Common myeloid progenitor, CD34-positive (primary cell): ENCODE data around the gene LYRM4.

Source experiments
- CTCF ChIA-PET: fragments of 350-600 bp; sonication (Branson Sonifier 250); formaldehyde crosslinking; loops from one replicate; lab custom pipeline; 2021; ENCODE audit warnings: antibody characterized with exemption; lab: Charles Lee
- POLR2A ChIA-PET: fragments of 350-600 bp; sonication (Branson Sonifier 250); formaldehyde crosslinking; loops from one replicate; lab custom pipeline; 2021; ENCODE audit warnings: antibody characterized with exemption; lab: Charles Lee
- DNase-seq, 3 donors: peaks; one replicate each; pipeline versions ENCODE4 v3.0.0 to v3.0.0-alpha.2; 2013
- H3K27ac ChIP-seq, 2 experiments: 1 replicate in 1 of 2; 2 replicates in 1 of 2; pipeline ENCODE4 v1.7.0; 2013; ENCODE audit warnings: inconsistent platforms in 2 of 2, low read length in 2 of 2, mild to moderate bottlenecking in 2 of 2, low read depth in 1 of 2, moderate library complexity in 1 of 2; ENCODE audit not compliant: severe bottlenecking in 2 of 2, insufficient read depth in 1 of 2, poor library complexity in 1 of 2
- H3K27me3 ChIP-seq, 5 experiments: replicated peaks in 2 of 5; 1 replicate in 3 of 5; 2 replicates in 2 of 5; pipeline versions ENCODE4 v1.6.1 to v1.7.0; 2013; ENCODE audit warnings: low read length in 4 of 5, mild to moderate bottlenecking in 2 of 5, moderate library complexity in 2 of 5, inconsistent platforms in 1 of 5; ENCODE audit not compliant: insufficient read depth in 5 of 5, control insufficient read depth in 4 of 5
- H3K36me3 ChIP-seq, 4 experiments: 1 replicate in 2 of 4; 2 replicates in 2 of 4; pipeline versions ENCODE4 v1.6.1 to v1.7.0; 2013; ENCODE audit warnings: low read length in 3 of 4, control low read depth in 1 of 4, mild to moderate bottlenecking in 1 of 4; ENCODE audit not compliant: control insufficient read depth in 4 of 4, insufficient read depth in 4 of 4
- H3K4me1 ChIP-seq, 4 experiments: 1 replicate in 3 of 4; 2 replicates in 1 of 4; pipeline versions ENCODE4 v1.6.1 to v1.7.1; 2013; ENCODE audit warnings: low read length in 3 of 4, mild to moderate bottlenecking in 3 of 4, control low read depth in 1 of 4, inconsistent platforms in 1 of 4, moderate library complexity in 1 of 4; ENCODE audit not compliant: control insufficient read depth in 4 of 4, insufficient read depth in 4 of 4; ENCODE audit errors: control extremely low read depth in 1 of 4
- H3K4me3 ChIP-seq, 7 experiments: 1 replicate in 4 of 7; 2 replicates in 3 of 7; pipeline versions ENCODE4 v1.5.1 to v1.7.0; 2013; ENCODE audit warnings: mild to moderate bottlenecking in 7 of 7, low read length in 6 of 7, moderate library complexity in 6 of 7, inconsistent platforms in 2 of 7, low read depth in 2 of 7, control low read depth in 1 of 7; ENCODE audit not compliant: insufficient read depth in 4 of 7, control insufficient read depth in 1 of 7; ENCODE audit errors: extremely low read depth in 1 of 7
- H3K9me3 ChIP-seq, 5 experiments: 1 replicate in 4 of 5; 2 replicates in 1 of 5; pipeline versions ENCODE4 v1.6.1 to v1.7.1; 2013; ENCODE audit warnings: low read length in 4 of 5, mild to moderate bottlenecking in 2 of 5, inconsistent platforms in 1 of 5, low read depth in 1 of 5, moderate library complexity in 1 of 5; ENCODE audit not compliant: control insufficient read depth in 4 of 5, insufficient read depth in 2 of 5; ENCODE audit errors: control extremely low read depth in 1 of 5
- WGBS: methylation state at CpG from one replicate; pipeline ENCODE4 v1.1.5; 2013; ENCODE audit not compliant: insufficient coverage; 5-methylcytosine and 5-hydroxymethylcytosine counted together

The LYRM4 gene

DNA sequence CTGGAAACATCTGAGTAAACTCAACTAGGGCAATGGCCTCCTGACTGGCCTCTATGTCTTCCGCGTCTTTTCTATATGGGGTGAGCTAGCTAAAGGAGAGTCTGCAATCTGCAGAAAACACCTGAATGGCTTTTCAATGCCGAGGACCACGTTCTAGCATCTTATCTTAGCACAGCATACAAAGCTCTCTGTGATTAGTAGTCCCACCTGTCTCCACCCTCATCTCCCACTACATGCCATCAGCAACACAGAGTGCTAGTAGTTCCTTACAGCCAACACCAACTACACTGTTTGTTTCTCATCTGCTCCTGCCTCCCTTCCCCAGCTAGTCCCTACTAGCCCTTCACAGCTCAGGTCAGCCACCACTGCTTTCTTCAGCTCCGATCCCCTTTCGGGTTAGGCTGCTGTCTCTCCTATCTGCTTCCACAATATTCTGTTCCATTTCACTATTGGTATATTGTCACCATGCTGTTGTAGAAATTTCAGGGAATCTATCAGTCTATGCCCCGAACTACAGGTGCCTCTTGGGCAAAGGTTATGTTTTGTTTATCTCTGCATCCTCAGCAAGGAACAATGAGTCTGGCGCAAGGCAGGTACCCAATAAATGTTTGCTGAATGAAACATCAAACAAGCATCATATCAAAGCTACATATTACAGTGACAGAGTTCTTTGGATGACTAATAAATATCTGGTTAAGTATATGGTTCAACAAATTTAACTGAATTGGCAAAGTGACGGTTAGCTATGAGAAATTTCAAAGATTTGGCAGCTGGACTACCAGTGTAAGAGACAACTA, 12.2 kb downstream of the LYRM4 start:
- ChIA-PET POLR2A (no interaction called here), CTCF (interaction anchor here (1.0 to 1.6 kb wide), 3 partner anchors 8 to 33 kb away, joined by 3 to 4 read pairs (median 4); no protein-coding TSS in a partner anchor)

DNA sequence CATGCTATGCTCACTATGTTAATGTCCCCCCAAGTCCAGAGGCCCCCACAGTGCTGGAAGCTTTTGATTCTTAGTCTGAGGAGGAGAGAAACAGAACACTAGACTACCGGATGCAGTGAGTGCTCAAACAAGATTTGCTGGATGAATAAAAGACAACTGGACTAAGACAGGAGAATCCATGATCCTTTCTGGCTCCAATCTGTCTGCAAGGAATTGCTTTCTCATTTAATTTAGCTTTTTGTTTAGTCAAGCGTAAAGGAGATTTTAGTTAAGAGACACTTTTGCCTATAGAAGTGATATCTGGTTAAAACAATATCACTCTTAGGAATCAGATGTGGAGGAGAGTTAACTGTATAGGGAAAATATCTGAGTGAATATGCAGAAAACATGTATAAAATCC, 13.5 kb downstream of the LYRM4 start:
- ChIA-PET CTCF (no interaction called here), POLR2A (no interaction called here)
- no peak for DNase-seq
- no peaks in the 10 kb centered on the region for H3K4me1 ChIP-seq
- H3K36me3 ChIP-seq: peaks cover 0 to 23% (median 5%) of the 10 kb centered on the region in 4 experiments
- no peak overlapping the region for H3K4me3 ChIP-seq
- WGBS: 100% methylated on average over 2 of the region's 2 CpGs
- H3K27ac ChIP-seq: no peak overlapping the region
- H3K9me3 ChIP-seq: peaks cover 0 to 5% (median 0%) of the 10 kb centered on the region in 5 experiments
- H3K27me3 ChIP-seq: no peaks in the 10 kb centered on the region

More for the DNA sequence above, 12.2 kb downstream of the LYRM4 start:
- Histone ChIP-seq H3K4me1 (no peaks in the 10 kb centered on the region), H3K9me3 (peaks cover 0 to 5% (median 0%) of the 10 kb centered on the region in 5 experiments), H3K27ac (no peak overlapping the region), H3K4me3 (no peak overlapping the region), H3K36me3 (peaks cover 0 to 31% (median 6%) of the 10 kb centered on the region in 4 experiments), H3K27me3 (no peaks in the 10 kb centered on the region)
- DNase-seq: no peak
- 88% methylated on average over 6 of the region's 9 CpGs for WGBS

DNA sequence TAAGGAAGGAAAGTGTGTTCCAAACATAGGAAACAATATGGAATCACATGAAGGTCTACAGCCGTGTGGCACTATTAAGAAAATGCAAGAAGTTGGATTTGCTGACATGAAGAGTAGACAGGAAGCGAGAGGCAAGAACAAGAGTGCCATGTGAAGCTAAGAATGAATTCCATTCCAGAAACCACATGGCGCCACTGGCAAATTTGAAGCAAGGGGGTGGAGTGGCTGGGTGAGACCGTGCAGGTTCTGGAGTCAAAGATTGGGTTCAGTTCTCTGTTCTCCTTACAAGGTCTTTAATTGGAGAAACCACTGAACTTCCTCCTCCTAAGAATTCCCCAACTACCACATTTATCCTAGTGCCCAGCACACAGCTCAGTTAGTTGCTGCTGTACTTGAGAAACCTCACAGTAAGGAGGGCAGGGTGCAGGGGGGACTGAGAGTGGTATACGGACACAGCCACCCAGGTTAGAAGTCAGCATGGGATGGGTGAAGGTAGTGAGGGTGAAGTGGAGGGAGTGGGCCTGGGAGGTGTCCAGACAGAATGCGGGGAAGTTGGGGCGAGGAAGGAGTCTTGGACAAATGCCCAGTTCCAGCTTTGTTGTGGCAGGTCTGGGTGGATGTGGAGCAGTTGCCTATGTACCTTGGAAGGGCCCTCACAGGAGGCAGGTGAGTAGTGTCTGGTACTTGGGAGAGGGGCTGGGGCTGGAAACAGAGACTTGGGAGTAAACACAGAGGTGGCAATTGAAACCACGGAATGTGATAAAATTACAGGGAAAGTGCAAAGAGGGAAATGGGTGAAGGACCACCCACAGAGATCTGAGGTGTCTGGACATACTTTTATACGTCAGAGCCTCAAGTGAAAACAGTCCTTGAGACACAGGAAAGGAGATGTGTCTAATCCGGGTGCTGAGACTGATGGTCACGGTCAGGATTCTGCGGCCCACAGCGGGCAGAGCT, 14.3 kb downstream of the LYRM4 start:
- no peak overlapping the region for H3K4me3 ChIP-seq
- peaks cover 0 to 21% (median 3%) of the 10 kb centered on the region in 4 experiments for H3K36me3 ChIP-seq
- POLR2A ChIA-PET: interaction anchor here (0.7 kb wide), 1 partner anchor 52 kb away, joined by 4 read pairs; no protein-coding TSS in a partner anchor
- CTCF ChIA-PET: no interaction called here
- DNase-seq: no peak
- no peaks in the 10 kb centered on the region for H3K4me1 ChIP-seq
- H3K9me3 ChIP-seq: peaks cover 0 to 3% (median 0%) of the 10 kb centered on the region in 5 experiments
- H3K27me3 ChIP-seq: no peaks in the 10 kb centered on the region
- 94% methylated on average over 13 of the region's 13 CpGs for WGBS
- no peak overlapping the region for H3K27ac ChIP-seq

DNA sequence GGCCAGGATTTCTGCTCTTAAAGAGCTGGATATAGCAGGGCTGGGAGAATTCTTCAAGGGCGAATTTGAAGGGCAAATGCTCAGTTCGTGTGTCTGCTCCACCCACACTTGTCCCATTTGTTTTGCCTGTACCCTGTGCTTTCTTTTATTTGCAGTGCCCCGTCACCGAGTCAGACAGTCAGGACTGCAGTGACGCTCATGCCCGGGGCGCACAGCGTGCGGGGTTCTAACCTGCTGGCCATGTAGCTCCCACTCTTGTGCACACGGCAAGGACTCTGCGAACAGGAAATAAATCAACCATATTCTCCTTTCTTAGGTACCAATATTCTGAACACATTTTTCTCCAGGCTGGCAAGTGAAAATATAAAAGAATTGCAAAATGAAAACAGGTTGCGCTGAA, 17.7 kb downstream of the LYRM4 start:
- CTCF ChIA-PET: no interaction called here
- peaks cover 2 to 19% (median 5%) of the 10 kb centered on the region in 4 experiments for H3K36me3 ChIP-seq
- no peaks in the 10 kb centered on the region for H3K9me3 ChIP-seq
- no peaks in the 10 kb centered on the region for H3K27me3 ChIP-seq
- H3K27ac ChIP-seq: no peak overlapping the region
- no peak for DNase-seq
- WGBS: 94% methylated on average over 8 of the region's 12 CpGs
- POLR2A ChIA-PET: no interaction called here
- no peaks in the 10 kb centered on the region for H3K4me1 ChIP-seq
- H3K4me3 ChIP-seq: no peak overlapping the region

DNA sequence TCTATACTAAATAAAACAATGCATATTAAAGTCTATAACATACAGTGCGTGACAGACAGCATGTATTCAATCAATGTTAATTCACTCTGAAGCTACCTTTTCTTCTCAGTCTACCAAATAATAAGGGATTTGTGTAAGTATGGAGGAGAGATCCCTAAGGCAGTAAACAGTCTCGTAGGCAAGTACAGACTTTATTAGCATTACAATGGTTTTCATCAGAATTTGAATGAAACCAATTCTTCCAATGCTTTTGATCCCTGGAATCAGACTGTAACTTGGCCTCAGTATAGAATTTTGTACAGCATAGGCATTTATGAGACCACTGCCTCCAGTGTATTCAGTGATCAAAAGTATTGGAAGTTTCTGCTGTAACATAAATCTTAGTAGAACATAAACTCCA, 19.5 kb downstream of the LYRM4 start:
- Histone ChIP-seq H3K27me3 (no peaks in the 10 kb centered on the region), H3K4me3 (no peak overlapping the region), H3K4me1 (no peaks in the 10 kb centered on the region), H3K27ac (no peak overlapping the region), H3K36me3 (peaks cover 2 to 18% (median 6%) of the 10 kb centered on the region in 4 experiments), H3K9me3 (no peaks in the 10 kb centered on the region)
- WGBS: no CpG with 5 or more reads among the region's 2 CpGs
- DNase-seq: no peak
- ChIA-PET POLR2A (no interaction called here), CTCF (interaction anchor here (0.7 kb wide), 1 partner anchor 118 kb away, joined by 3 read pairs; no protein-coding TSS in a partner anchor)

DNA sequence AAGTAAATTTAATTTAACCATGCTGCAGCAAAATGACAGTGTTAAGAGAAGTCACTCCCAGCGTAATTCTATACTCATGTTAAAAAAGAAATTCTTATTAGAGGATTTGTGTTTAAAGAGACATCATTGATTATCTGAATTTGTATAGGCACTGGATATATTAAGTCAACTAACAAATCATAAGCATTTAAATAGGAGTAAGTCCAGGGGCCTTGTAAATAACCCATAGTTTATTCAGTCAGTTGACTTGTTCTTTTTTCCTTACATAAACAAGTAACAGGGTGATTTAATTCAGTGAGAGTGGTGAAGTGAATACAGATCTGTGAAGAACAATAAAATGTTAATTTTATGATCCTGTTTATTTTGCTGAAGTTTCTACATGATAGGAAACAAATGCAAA, 22.4 kb downstream of the LYRM4 start:
- Histone ChIP-seq H3K36me3 (peaks cover 2 to 8% (median 6%) of the 10 kb centered on the region in 4 experiments), H3K27me3 (no peaks in the 10 kb centered on the region), H3K27ac (no peak overlapping the region), H3K9me3 (no peaks in the 10 kb centered on the region), H3K4me3 (no peak overlapping the region), H3K4me1 (no peaks in the 10 kb centered on the region)
- no CpG with 5 or more reads among the region's 1 CpG for WGBS
- CTCF ChIA-PET: no interaction called here
- no peak for DNase-seq
- POLR2A ChIA-PET: no interaction called here
